ENCODE measurements around the gene PLPPR2. TPM values are rescaled to one million over a fixed set of nuclear protein-coding genes. Genes with fewer than 3 reads are reported as not detected.
A peak's percentile ranks its signal among the peaks of the same experiment; 100 is the strongest.
"Not testable (repeated sequence)": the region's sequence is repeated elsewhere in the genome, so short reads cannot be mapped to it uniquely, and the experiment has no call there.

The PLPPR2 gene
- total and polyA plus RNA-seq, 2 donors: 1.3 to 9.7 TPM

DNA sequence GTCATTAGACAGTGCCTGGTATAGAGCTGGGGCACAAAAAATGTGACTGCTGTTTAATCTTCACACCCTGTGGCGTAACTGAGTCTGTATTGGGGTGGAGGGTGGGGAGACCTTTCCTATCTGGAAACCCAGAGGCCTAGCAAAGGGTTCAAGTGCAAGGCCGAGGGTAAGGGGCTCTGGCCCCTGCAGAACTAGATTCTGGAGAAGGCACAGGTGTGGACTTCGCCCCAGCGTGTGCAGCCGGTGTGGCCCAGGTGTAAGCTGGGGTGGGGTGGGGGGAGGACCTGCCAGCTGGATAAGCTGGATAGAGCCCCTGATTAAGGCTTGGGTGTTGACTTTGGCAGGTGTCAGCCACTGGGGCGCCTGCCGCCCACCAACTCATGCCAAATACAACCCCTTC is 17.1 kb upstream of the PLPPR2 start:
- H3K4me3 ChIP-seq (ENCODE audit: low read length in 2 of 2): peak overlapping the region in 1 of 2 donors; percentile 73
- peaks cover 17 to 26% of the 10 kb centered on the region in 2 donors for H3K36me3 ChIP-seq (ENCODE audit: control insufficient read depth in 2 of 2, insufficient read depth in 2 of 2, low read length in 1 of 2)

DNA sequence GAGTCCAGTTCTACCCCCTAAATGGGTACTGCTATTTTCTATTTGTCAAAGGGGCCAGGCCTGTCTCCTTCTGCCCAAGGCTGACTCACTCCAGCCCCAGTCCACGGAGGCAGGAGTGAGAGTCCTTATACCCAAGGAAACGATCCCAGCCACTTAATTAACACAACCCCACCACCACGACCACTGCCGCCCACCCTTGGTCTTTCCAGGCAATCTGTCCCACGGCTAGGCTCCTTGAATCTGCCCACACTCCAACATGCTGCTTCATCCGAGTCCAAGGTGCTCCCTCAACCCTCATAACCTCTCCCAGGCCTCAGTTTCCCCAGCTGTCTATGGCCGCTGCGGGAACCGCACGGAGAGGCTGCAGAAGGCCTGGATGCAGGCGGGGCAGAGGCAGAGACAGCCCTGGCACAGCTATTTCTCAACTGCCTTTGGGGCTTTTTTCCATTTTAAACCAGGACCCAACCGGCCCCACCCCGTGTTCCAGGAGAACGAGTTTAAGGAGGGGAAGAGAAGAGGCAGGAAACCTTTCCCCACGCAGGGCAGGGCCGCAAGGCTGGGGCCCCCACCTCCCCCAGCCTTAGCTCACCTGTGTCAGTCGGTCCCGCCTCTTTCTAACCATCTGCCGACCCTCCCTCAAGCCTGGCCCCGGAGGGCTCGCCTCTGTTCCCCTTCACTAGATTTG is 16.5 kb upstream of the PLPPR2 start:
- peak overlapping the region; percentile 81 to 85 for H3K27ac ChIP-seq (ENCODE audit: low read depth in 1 of 2, low read length in 1 of 2)
- H3K36me3 ChIP-seq (ENCODE audit: control insufficient read depth in 2 of 2, insufficient read depth in 2 of 2, low read length in 1 of 2): peaks cover 13 to 26% of the 10 kb centered on the region in 2 donors
- H3K27me3 ChIP-seq (ENCODE audit: control insufficient read depth in 2 of 2, insufficient read depth in 1 of 2, low read length in 1 of 2): no peaks in the 10 kb centered on the region
- H3K9me3 ChIP-seq (ENCODE audit: control insufficient read depth in 2 of 2, insufficient read depth in 1 of 2, low read length in 1 of 2): peaks cover 0 to 12% of the 10 kb centered on the region in 2 donors
- DNase-seq (ENCODE audit: low read depth in 6 of 9, low spot score in 9 of 9): no peak
- peaks cover 4 to 33% of the 10 kb centered on the region in 2 donors for H3K4me1 ChIP-seq (ENCODE audit: control insufficient read depth in 2 of 2, insufficient read depth in 2 of 2, low read length in 2 of 2)
- H3K4me3 ChIP-seq (ENCODE audit: low read length in 2 of 2): peak overlapping the region; percentile 63 to 73
- 43% methylated on average over 21 of the region's 21 CpGs for WGBS

More for the DNA sequence above, 17.1 kb upstream of the PLPPR2 start:
- peak in 1 of 9 donors; percentile 31 for DNase-seq (ENCODE audit: low read depth in 6 of 9, low spot score in 9 of 9)
- Histone ChIP-seq H3K27me3 (ENCODE audit: control insufficient read depth in 2 of 2, insufficient read depth in 1 of 2, low read length in 1 of 2) (no peaks in the 10 kb centered on the region), H3K9me3 (ENCODE audit: control insufficient read depth in 2 of 2, insufficient read depth in 1 of 2, low read length in 1 of 2) (peaks cover 0 to 12% of the 10 kb centered on the region in 2 donors), H3K4me1 (ENCODE audit: control insufficient read depth in 2 of 2, insufficient read depth in 2 of 2, low read length in 2 of 2) (peaks cover 4 to 33% of the 10 kb centered on the region in 2 donors), H3K27ac (ENCODE audit: low read depth in 1 of 2, low read length in 1 of 2) (peak overlapping the region in 1 of 2 donors; percentile 81)
- 86% methylated on average over 7 of the region's 7 CpGs for WGBS

- Histone ChIP-seq H3K27ac (ENCODE audit: low read depth in 1 of 2, low read length in 1 of 2) (peak within 1 kb of the TSS; percentile 81 to 85), H3K4me1 (ENCODE audit: control insufficient read depth in 2 of 2, insufficient read depth in 2 of 2, low read length in 2 of 2) (peaks cover 4 to 38% of the 10 kb centered on the region in 2 donors), H3K9me3 (ENCODE audit: control insufficient read depth in 2 of 2, insufficient read depth in 1 of 2, low read length in 1 of 2) (peaks cover 0 to 12% of the 10 kb centered on the region in 2 donors), H3K27me3 (ENCODE audit: control insufficient read depth in 2 of 2, insufficient read depth in 1 of 2, low read length in 1 of 2) (no peaks in the 10 kb centered on the region), H3K4me3 (ENCODE audit: low read length in 2 of 2) (peak within 1 kb of the TSS; percentile 63 to 73), H3K36me3 (ENCODE audit: control insufficient read depth in 2 of 2, insufficient read depth in 2 of 2, low read length in 1 of 2) (peaks cover 13 to 26% of the 10 kb centered on the region in 2 donors)
- DNase-seq (ENCODE audit: low read depth in 6 of 9, low spot score in 9 of 9): peak in 8 of 9 donors; percentile 67 to 92 (median 86)
- 8% methylated on average over 53 of the region's 53 CpGs for WGBS
Observed at GRCh38 chr19:11339254-11340098, 15.8 kb upstream of the PLPPR2 start, which contains the start of gene RAB3D. RAB3D (minus strand) TSS chr19:11339657; CDS start chr19:11337399, 2,258 bp downstream.

DNA sequence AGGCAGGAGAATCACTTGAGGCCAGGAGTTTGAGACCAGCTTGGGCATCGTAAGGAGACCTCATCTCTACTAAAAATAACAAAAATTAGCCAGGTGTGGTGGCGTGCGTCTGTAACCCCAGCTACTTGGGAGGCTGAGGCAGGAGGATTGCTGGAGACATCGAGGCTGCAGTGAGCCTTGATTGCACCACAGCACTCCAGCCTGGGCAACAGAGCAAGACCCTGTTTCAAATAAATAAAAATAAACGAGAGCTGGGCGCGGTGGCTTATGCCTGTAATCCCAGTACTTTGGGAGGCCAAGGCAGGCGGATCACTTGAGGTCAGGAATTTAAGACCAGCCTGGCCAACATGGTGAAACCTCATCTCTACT is 15.1 kb upstream of the PLPPR2 start:
- H3K27me3 ChIP-seq (ENCODE audit: control insufficient read depth in 2 of 2, insufficient read depth in 1 of 2, low read length in 1 of 2); DNase-seq (ENCODE audit: low read depth in 6 of 9, low spot score in 9 of 9): not testable (repeated sequence)
- Histone ChIP-seq H3K4me3 (ENCODE audit: low read length in 2 of 2) (peak overlapping the region; percentile 63 to 73), H3K27ac (ENCODE audit: low read depth in 1 of 2, low read length in 1 of 2) (peak overlapping the region in 1 of 2 donors; percentile 81), H3K36me3 (ENCODE audit: control insufficient read depth in 2 of 2, insufficient read depth in 2 of 2, low read length in 1 of 2) (peaks cover 8 to 24% of the 10 kb centered on the region in 2 donors), H3K9me3 (ENCODE audit: control insufficient read depth in 2 of 2, insufficient read depth in 1 of 2, low read length in 1 of 2) (peaks cover 0 to 11% of the 10 kb centered on the region in 2 donors), H3K4me1 (ENCODE audit: control insufficient read depth in 2 of 2, insufficient read depth in 2 of 2, low read length in 2 of 2) (peaks cover 4 to 43% of the 10 kb centered on the region in 2 donors)
- WGBS: 93% methylated on average over 8 of the region's 8 CpGs

DNA sequence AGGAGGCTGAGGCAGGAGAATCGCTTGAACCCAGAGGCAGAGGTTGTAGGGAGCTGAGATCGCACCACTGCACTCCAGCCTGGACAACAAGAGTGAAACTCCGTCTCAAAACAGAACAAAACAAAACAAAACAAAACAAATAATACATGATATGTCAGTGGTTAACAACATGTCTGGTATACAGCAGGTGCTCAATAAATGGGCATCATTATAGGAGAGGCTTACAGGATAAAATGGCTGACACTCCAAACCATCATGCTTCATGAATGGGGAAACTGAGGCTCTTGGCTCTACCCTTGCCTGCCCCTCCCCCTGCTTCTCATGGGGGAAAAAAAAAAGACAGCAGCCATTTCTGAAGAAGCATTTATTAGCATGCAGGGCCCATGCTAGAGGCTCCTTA is 12.8 kb upstream of the PLPPR2 start:
- H3K36me3 ChIP-seq (ENCODE audit: control insufficient read depth in 2 of 2, insufficient read depth in 2 of 2, low read length in 1 of 2): peaks cover 0 to 10% of the 10 kb centered on the region in 2 donors
- H3K27me3 ChIP-seq (ENCODE audit: control insufficient read depth in 2 of 2, insufficient read depth in 1 of 2, low read length in 1 of 2): no peaks in the 10 kb centered on the region
- peaks cover 16 to 55% of the 10 kb centered on the region in 2 donors for H3K4me1 ChIP-seq (ENCODE audit: control insufficient read depth in 2 of 2, insufficient read depth in 2 of 2, low read length in 2 of 2)
- DNase-seq (ENCODE audit: low read depth in 6 of 9, low spot score in 9 of 9): no peak
- H3K4me3 ChIP-seq (ENCODE audit: low read length in 2 of 2): no peak overlapping the region
- WGBS: 97% methylated on average over 3 of the region's 3 CpGs
- no peak overlapping the region for H3K27ac ChIP-seq (ENCODE audit: low read depth in 1 of 2, low read length in 1 of 2)
- peaks cover 0 to 11% of the 10 kb centered on the region in 2 donors for H3K9me3 ChIP-seq (ENCODE audit: control insufficient read depth in 2 of 2, insufficient read depth in 1 of 2, low read length in 1 of 2)

GRCh38 chr19:11345122-11345803 is 10.0 kb upstream of the PLPPR2 start:
- H3K27me3 ChIP-seq (ENCODE audit: control insufficient read depth in 2 of 2, insufficient read depth in 1 of 2, low read length in 1 of 2): no peaks in the 10 kb centered on the region
- no peak for DNase-seq (ENCODE audit: low read depth in 6 of 9, low spot score in 9 of 9)
- peak overlapping the region in 1 of 2 donors; percentile 31 for H3K27ac ChIP-seq (ENCODE audit: low read depth in 1 of 2, low read length in 1 of 2)
- peaks cover 3 to 10% of the 10 kb centered on the region in 2 donors for H3K36me3 ChIP-seq (ENCODE audit: control insufficient read depth in 2 of 2, insufficient read depth in 2 of 2, low read length in 1 of 2)
- peaks cover 4 to 22% of the 10 kb centered on the region in 2 donors for H3K9me3 ChIP-seq (ENCODE audit: control insufficient read depth in 2 of 2, insufficient read depth in 1 of 2, low read length in 1 of 2)
- H3K4me1 ChIP-seq (ENCODE audit: control insufficient read depth in 2 of 2, insufficient read depth in 2 of 2, low read length in 2 of 2): peaks cover 16 to 40% of the 10 kb centered on the region in 2 donors
- 72% methylated on average over 15 of the region's 15 CpGs for WGBS
- H3K4me3 ChIP-seq (ENCODE audit: low read length in 2 of 2): peak overlapping the region; percentile 79 to 95

DNA sequence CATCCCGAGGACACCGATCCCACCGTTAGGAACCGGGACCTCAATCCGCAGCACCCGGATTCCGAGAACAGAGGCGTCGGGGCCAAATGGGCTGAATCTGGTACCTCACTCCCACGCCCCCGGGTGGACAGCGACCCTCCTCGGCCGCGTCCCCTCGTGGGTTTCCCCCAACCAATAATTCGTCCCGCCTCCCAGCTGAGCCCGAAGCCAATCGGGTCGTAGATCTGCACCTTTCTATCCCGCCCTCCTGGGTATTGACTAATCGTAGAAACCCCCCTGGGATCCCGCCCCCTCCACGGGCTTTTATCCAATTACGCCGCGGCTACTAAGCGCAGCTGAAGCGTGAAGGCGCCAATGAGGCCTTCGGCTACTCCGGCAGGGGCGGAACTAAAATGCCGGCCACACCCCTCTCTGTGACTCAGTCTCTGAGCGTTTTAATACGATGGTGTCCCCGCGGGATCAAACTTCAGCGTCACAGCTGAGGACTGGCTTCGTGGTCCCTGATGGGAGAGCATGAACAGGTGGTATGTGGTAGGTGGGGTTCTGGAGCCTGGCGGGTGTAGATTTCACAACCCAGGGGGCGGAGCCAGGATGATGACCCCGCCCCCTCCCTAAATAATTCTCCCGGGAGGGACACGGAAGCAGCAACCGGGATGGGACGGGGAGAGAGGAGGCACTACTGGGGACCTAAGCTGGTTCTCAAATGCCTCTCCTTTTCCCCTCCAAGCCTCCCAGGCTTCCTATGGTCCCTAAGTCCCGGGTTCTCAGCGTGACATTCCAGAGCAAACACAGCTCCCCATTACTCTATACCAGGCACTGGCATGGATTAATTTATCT is 8.9 kb upstream of the PLPPR2 start, which contains the start of the genes CCDC159 and TMEM205:
CCDC159 (plus strand) TSS at position 416 of the 837 bp plus-strand sequence; CDS start at position 504, 88 bp downstream.
TMEM205 (minus strand) TSS at position 165 of the 837 bp plus-strand sequence. CDS start 649 bp downstream, outside the sequence.
- H3K27me3 ChIP-seq (ENCODE audit: control insufficient read depth in 2 of 2, insufficient read depth in 1 of 2, low read length in 1 of 2): no peaks in the 10 kb centered on the region
- H3K27ac ChIP-seq (ENCODE audit: low read depth in 1 of 2, low read length in 1 of 2): peak within 1 kb of the TSS; percentile 77 to 96
- peaks cover 16 to 40% of the 10 kb centered on the region in 2 donors for H3K4me1 ChIP-seq (ENCODE audit: control insufficient read depth in 2 of 2, insufficient read depth in 2 of 2, low read length in 2 of 2)
- H3K4me3 ChIP-seq (ENCODE audit: low read length in 2 of 2): peak within 1 kb of the TSS; percentile 79 to 95
- peaks cover 4 to 21% of the 10 kb centered on the region in 2 donors for H3K9me3 ChIP-seq (ENCODE audit: control insufficient read depth in 2 of 2, insufficient read depth in 1 of 2, low read length in 1 of 2)
- peaks cover 3 to 7% of the 10 kb centered on the region in 2 donors for H3K36me3 ChIP-seq (ENCODE audit: control insufficient read depth in 2 of 2, insufficient read depth in 2 of 2, low read length in 1 of 2)
- DNase-seq (ENCODE audit: low read depth in 6 of 9, low spot score in 9 of 9): peak; percentile 93 to 100 (median 98)
- WGBS: under 1% methylated on average over 50 of the region's 50 CpGs
